CD14-positive monocyte (primary cell): ENCODE measurements around the gene OLFML2B. TPM values are rescaled to one million over a fixed set of nuclear protein-coding genes. Genes with fewer than 3 reads are reported as not detected.
A peak's percentile ranks its signal among the peaks of the same experiment; 100 is the strongest.

Experiments used
- DNase-seq, 3 donors: peaks; one replicate each; pipeline ENCODE4 v3.0.0-alpha.2; 2011 to 2022
- H2AFZ ChIP-seq: 2 replicates; pipeline ENCODE4 v1.6.0; 2012; ENCODE audit warnings: mild to moderate bottlenecking, low read depth, low read length, inconsistent platforms; ENCODE audit not compliant: insufficient read depth, poor library complexity, severe bottlenecking
- H3K27ac ChIP-seq, 2 donors: 1 replicate in 1 of 2; 2 replicates in 1 of 2; pipeline ENCODE4 v1.5.1; 2012 to 2013; ENCODE audit warnings: low read length in 2 of 2, control low read depth in 1 of 2, inconsistent platforms in 1 of 2, low read depth in 1 of 2, mild to moderate bottlenecking in 1 of 2
- H3K27me3 ChIP-seq, 2 donors: one replicate each; pipeline versions ENCODE4 v1.6.0 to v1.6.1; 2011 to 2013; ENCODE audit warnings: low read length in 2 of 2; ENCODE audit not compliant: control insufficient read depth in 2 of 2, insufficient read depth in 2 of 2
- H3K36me3 ChIP-seq, 2 donors: replicated peaks in 1 of 2; 1 replicate in 1 of 2; 2 replicates in 1 of 2; pipeline versions ENCODE4 v1.5.1 to v1.6.1; 2012 to 2013; ENCODE audit warnings: low read length in 2 of 2, control low read depth in 1 of 2, inconsistent platforms in 1 of 2, mild to moderate bottlenecking in 1 of 2; ENCODE audit not compliant: insufficient read depth in 2 of 2, control insufficient read depth in 1 of 2
- H3K4me1 ChIP-seq, 2 donors: 1 replicate in 1 of 2; 2 replicates in 1 of 2; pipeline versions ENCODE4 v1.5.1 to v1.6.1; 2012 to 2013; ENCODE audit warnings: low read length in 2 of 2, control low read depth in 1 of 2, inconsistent platforms in 1 of 2, mild to moderate bottlenecking in 1 of 2, moderate library complexity in 1 of 2; ENCODE audit not compliant: insufficient read depth in 2 of 2, control insufficient read depth in 1 of 2
- H3K4me2 ChIP-seq: replicated peaks from 2 replicates; pipeline ENCODE3; 2012; ENCODE audit warnings: low read length, moderate library complexity, mild to moderate bottlenecking; ENCODE audit not compliant: poor library complexity, severe bottlenecking; ENCODE audit errors: extremely low read depth
- H3K4me3 ChIP-seq, 3 experiments: fragments of 200-600 bp in 1 of 3; sonication (generic) in 1 of 3; replicated peaks in 1 of 3; 1 replicate in 2 of 3; 2 replicates in 1 of 3; pipeline ENCODE4 v1.5.1; 2011 to 2013; ENCODE audit warnings: low read length in 3 of 3, mild to moderate bottlenecking in 3 of 3, control low read depth in 2 of 3, low read depth in 2 of 3, inconsistent platforms in 1 of 3, moderate library complexity in 1 of 3
- H3K79me2 ChIP-seq: 2 replicates; pipeline ENCODE4 v1.6.0; 2012; ENCODE audit warnings: mild to moderate bottlenecking, control low read depth, inconsistent platforms, low read length, moderate library complexity; ENCODE audit not compliant: insufficient read depth
- H3K9ac ChIP-seq: 2 replicates; pipeline ENCODE4 v1.6.0; 2017; ENCODE audit warnings: low read length, mild to moderate bottlenecking; ENCODE audit not compliant: insufficient read depth, poor library complexity, severe bottlenecking
- H3K9me3 ChIP-seq, 2 donors: replicated peaks in 1 of 2; 1 replicate in 1 of 2; 2 replicates in 1 of 2; pipeline versions ENCODE4 v1.5.1 to v1.6.1; 2012 to 2013; ENCODE audit warnings: low read length in 2 of 2, control low read depth in 1 of 2; ENCODE audit not compliant: control insufficient read depth in 1 of 2, insufficient read depth in 1 of 2
- H4K20me1 ChIP-seq: 2 replicates; pipeline ENCODE4 v1.6.0; 2012; ENCODE audit warnings: mild to moderate bottlenecking, low read length, control low read depth, moderate library complexity; ENCODE audit not compliant: insufficient read depth
- H3K27ac Mint-ChIP-seq, 7 donors: one replicate each; pipeline ENCODE4 v1.8.0; 2020; ENCODE audit warnings: mild to moderate bottlenecking in 7 of 7, mixed read lengths in 7 of 7, moderate library complexity in 6 of 7, inconsistent platforms in 2 of 7
- H3K27me3 Mint-ChIP-seq, 3 donors: one replicate each; pipeline ENCODE4 v1.8.0; 2021 to 2022; ENCODE audit warnings: low read depth in 3 of 3, mild to moderate bottlenecking in 3 of 3, mixed read lengths in 3 of 3, moderate library complexity in 3 of 3, inconsistent platforms in 1 of 3
- H3K36me3 Mint-ChIP-seq, 2 donors: one replicate each; pipeline ENCODE4 v1.8.0; 2020; ENCODE audit warnings: mixed read lengths in 2 of 2, inconsistent platforms in 1 of 2, mild to moderate bottlenecking in 1 of 2
- H3K4me1 Mint-ChIP-seq: one replicate; pipeline ENCODE4 v1.8.0; 2020; ENCODE audit warnings: mild to moderate bottlenecking, mixed read lengths
- H3K4me3 Mint-ChIP-seq, 2 donors: one replicate each; pipeline ENCODE4 v1.8.0; 2020; ENCODE audit warnings: mild to moderate bottlenecking in 2 of 2, mixed read lengths in 2 of 2, moderate library complexity in 1 of 2
- H3K9me3 Mint-ChIP-seq, 7 donors: one replicate each; pipeline ENCODE4 v1.8.0; 2020 to 2022; ENCODE audit warnings: mixed read lengths in 7 of 7, mild to moderate bottlenecking in 6 of 7, moderate library complexity in 6 of 7, inconsistent platforms in 2 of 7
- WGBS: methylation state at CpG from one replicate; pipeline ENCODE4 v1.1.5; 2013; ENCODE audit warnings: missing lambda C conversion rate; ENCODE audit not compliant: insufficient coverage; 5-methylcytosine and 5-hydroxymethylcytosine counted together
- intact Hi-C, 2 donors: fragments of 100-400 bp; cut with micrococcal nuclease; formaldehyde crosslinking; loops; one replicate each; pipeline versions ENCODE4 v1.15.0 to v1.15.1; 2023
- polyA plus RNA-seq, 3 donors: library from polyadenylated mRNA; depleted of rRNA in 1 of 3; unstranded in 2 of 3; stranded (reverse) in 1 of 3; fragments of 300-500 nt in 2 of 3; fragments of >200 nt in 1 of 3; fragmentation: Illumina TruSeq in 2 of 3; gene quantifications; 1 replicate in 2 of 3; 2 replicates in 1 of 3; pipeline ENCODE4 v1.2.3, GENCODE V29; 2012 to 2021
- TF ChIP-seq, protein P1 (sequence below): fragments of 200-600 bp; IDR thresholded peaks from one replicate; pipeline ENCODE4 v1.8.0; 2022; ENCODE audit warnings: antibody characterized with exemption, mild to moderate bottlenecking

The OLFML2B gene
- polyA plus RNA-seq, 3 donors = 0.66 to 1.4 (median 0.95) TPM

DNA sequence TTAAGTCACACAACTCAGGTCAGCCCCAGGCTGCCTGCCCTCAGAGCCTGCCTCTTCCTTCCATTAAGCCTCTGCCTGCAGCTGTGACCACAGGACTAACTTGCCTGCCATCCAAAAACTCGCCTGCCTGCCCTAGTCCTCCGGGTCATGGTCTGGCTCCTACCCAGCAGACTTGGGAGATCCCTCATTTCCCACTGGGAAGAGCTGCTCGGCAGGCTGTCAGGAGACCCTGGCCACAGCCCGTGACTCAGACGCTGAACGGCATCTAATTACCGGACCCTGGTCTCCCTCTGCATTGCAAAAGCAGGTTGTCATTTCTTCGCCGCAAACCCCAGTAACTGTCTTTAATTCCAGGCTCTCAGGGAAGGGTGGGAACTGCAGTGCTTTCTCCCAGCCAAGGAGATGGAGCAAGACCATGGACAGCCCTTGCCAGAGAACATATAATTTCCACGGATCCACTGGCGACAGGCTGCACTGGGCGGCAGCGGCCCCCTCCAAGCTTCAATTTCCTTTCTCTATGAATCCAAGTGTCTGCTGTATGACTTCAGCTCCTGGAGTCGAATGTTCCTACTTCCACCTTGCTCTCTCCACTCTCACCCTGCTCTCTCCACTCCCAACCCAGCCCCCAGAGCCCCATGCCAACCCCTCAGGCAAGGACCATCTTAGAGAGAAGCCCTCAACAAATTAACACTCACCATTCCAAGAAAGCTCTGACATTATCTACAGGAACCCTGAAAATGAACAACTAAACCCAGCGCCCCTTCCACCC lies 20.4 kb downstream of the OLFML2B start:
- Histone ChIP-seq H3K4me1 (peaks cover 37 to 52% of the 10 kb centered on the region in 2 donors), H3K4me2 (peak overlapping the region; percentile 78), H3K27ac (peak overlapping the region; percentile 59 to 74), H3K79me2 (no peaks in the 10 kb centered on the region), H3K27me3 (no peaks in the 10 kb centered on the region), H3K4me3 (peak overlapping the region; percentile 25 to 72 (median 39)), H2AFZ (peak overlapping the region; percentile 79), H4K20me1 (no peaks in the 10 kb centered on the region), H3K9ac (peak overlapping the region; percentile 52), H3K9me3 (peaks cover 0 to 3% of the 10 kb centered on the region in 2 donors), H3K36me3 (no peaks in the 10 kb centered on the region)
- Mint-ChIP-seq H3K36me3 (no peaks in the 10 kb centered on the region), H3K4me3 (peak overlapping the region; percentile 76 to 92), H3K4me1 (peaks cover 33% of the 10 kb centered on the region), H3K27me3 (peaks cover 0 to 4% (median 4%) of the 10 kb centered on the region in 3 donors), H3K27ac (peak overlapping the region; percentile 47 to 94 (median 88)), H3K9me3 (no peaks in the 10 kb centered on the region)
- 3% methylated on average over 14 of the region's 15 CpGs for WGBS
- TF ChIP-seq, protein P1, sequence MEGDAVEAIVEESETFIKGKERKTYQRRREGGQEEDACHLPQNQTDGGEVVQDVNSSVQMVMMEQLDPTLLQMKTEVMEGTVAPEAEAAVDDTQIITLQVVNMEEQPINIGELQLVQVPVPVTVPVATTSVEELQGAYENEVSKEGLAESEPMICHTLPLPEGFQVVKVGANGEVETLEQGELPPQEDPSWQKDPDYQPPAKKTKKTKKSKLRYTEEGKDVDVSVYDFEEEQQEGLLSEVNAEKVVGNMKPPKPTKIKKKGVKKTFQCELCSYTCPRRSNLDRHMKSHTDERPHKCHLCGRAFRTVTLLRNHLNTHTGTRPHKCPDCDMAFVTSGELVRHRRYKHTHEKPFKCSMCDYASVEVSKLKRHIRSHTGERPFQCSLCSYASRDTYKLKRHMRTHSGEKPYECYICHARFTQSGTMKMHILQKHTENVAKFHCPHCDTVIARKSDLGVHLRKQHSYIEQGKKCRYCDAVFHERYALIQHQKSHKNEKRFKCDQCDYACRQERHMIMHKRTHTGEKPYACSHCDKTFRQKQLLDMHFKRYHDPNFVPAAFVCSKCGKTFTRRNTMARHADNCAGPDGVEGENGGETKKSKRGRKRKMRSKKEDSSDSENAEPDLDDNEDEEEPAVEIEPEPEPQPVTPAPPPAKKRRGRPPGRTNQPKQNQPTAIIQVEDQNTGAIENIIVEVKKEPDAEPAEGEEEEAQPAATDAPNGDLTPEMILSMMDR = no peak
- peak in 2 of 3 donors; percentile 46 to 56 for DNase-seq
- intact Hi-C loops = no loop called here

DNA sequence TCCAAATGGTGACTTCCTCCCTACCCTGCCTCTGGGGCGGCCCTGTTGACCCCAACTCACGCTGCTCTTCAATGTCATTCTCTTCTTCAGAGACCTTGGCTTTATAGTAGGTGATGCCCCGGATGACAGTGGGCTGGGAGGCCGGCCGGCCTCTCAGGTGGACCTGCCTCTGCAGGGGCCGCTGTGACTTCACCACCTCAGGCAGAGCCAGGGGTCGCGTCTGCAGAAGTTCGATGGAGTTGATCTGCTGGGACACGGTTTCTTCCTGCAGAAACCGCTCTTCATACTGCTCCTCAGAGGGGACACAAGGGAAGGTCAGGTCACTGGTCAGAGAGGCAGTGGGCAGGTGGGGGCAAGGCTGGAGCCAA lies 23.6 kb downstream of the OLFML2B start:
- Histone ChIP-seq H3K9ac (no peak overlapping the region), H3K36me3 (no peaks in the 10 kb centered on the region), H2AFZ (no peak overlapping the region), H3K9me3 (peaks cover 0 to 3% of the 10 kb centered on the region in 2 donors), H3K4me1 (peaks cover 37 to 41% of the 10 kb centered on the region in 2 donors), H3K79me2 (no peaks in the 10 kb centered on the region), H3K4me3 (no peak overlapping the region), H3K27me3 (no peaks in the 10 kb centered on the region), H3K27ac (no peak overlapping the region), H3K4me2 (no peak overlapping the region), H4K20me1 (no peaks in the 10 kb centered on the region)
- intact Hi-C loops = no loop called here
- TF ChIP-seq, protein P1 = no peak
- Mint-ChIP-seq H3K27me3 (peaks cover 0 to 4% (median 2%) of the 10 kb centered on the region in 3 donors), H3K4me1 (peaks cover 24% of the 10 kb centered on the region), H3K36me3 (peaks cover 0 to 4% of the 10 kb centered on the region in 2 donors), H3K27ac (no peak overlapping the region), H3K4me3 (no peak overlapping the region), H3K9me3 (no peaks in the 10 kb centered on the region)
- DNase-seq = no peak
- WGBS = 98% methylated on average over 10 of the region's 11 CpGs
